Measurements from ENCODE around the gene ZNF124.
"Not testable (repeated sequence)": the region's sequence is repeated elsewhere in the genome, so short reads cannot be mapped to it uniquely, and the experiment has no call there.

ZNF124 gene

GRCh38 chr1:247171875-247172563, at the start of gene ZNF124:
Gene ZNF124 (minus strand): TSS chr1:247172020. CDS start chr1:247171877, 143 bp downstream.
- not testable (repeated sequence) for DNase-seq

DNA sequence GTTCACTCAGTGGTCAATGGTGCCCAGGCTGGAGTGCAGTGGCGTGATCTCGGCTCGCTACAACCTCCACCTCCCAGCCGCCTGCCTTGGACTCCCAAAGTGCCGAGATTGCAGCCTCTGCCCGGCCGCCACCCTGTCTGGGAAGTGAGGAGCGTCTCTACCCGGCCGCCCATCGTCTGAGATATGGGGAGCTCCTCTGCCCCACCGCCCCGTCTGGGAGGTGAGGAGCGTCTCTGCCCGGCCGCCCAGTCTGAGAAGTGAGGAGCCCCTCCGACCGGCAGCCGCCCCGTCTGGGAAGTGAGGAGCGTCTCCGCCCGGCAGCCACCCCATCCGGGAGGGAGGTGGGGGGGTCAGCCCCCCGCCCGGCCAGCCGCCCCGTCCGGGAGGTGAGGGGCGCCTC, 48.5 kb upstream of the ZNF124 start:
- not testable (repeated sequence) for DNase-seq

DNA sequence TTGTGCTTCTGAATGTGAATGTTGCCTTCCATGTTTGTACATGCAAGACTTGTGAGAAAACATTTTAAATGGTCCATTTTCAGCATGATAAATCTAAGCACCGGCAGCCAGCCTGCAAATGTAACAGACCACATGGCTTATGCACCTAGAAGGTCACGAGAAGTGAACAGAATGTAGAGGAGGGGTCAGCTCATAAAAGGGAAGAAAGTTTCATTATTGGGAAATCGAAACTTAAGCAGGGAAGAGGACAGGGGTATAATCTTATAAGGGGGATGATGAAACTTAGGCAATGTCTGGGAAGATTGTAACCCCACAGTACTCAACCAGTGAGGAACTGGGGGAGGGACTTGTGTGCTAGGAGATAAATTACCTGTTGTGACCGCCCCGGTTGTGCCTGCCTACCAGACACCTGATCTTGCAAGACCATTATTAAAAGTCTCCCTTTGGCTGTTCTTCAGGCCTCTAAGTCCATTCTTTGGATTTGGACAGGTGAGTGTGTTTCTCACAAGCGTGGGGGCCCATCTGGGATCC, 46.4 kb upstream of the ZNF124 start:
- DNase-seq, result no peak

DNA sequence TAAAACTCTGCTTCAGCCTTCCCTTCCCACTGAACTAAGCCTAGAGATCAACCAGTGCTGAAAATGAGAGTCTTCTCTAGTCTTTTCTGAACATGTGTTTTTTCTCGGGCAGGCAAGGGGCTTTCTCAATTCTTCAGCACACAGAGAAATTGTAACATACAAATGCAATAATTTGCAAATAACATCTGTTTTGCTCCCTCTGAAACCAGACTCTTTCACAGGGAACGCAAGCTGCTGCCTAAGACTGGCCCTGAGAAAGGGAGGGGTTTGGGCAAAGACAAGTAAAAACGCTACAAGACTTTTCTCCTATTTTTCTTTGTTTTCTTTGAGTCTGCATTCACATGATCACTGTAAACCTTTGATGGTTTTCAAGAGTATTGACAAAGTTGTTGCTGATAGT, 44.4 kb upstream of the ZNF124 start:
- no peak for DNase-seq

DNA sequence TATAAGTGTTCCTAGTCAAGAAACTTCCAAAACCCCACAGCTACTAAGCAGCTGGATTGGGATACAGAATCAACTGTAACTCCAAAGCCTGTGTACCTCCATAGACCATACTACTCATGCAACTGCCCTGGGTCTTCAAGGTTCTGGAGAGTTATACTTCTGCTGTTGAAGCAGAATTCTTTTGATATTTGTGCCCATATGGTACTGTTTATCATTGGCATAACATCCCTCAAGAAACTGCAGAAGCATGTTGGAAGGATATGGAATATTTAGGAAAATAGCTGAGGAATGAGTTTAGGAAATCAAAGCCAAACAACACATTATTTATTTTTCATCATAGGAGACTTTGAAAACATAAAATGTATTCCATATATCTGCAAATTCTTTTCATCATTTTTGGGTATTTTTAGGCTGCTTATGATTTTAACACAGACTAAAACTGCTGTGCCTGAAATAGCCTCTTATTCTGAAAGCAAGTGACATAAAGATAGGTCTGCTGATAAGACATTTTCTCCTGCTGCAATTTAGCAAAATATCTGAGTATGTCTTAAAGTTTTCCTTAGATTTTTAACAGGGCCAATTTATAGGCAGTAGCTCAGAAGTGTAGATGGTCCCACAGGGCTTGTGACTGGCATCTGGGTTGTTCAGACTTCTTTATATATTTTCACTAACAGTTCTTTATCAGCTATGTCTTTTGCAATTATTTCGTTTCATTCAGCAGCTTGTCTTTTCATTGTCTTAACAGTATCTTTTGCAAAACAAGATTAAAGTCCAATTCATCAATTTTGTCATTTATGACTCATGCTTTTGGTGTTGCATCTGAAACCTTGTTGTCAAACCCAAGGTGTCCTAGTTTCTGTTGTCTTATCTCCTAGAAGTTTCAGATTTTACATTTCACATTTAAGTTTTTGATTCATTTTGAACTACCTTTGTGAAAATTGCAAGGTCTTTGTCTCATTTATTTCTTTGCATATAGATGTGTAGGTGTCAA, 41.1 kb upstream of the ZNF124 start:
- no peak for DNase-seq

DNA sequence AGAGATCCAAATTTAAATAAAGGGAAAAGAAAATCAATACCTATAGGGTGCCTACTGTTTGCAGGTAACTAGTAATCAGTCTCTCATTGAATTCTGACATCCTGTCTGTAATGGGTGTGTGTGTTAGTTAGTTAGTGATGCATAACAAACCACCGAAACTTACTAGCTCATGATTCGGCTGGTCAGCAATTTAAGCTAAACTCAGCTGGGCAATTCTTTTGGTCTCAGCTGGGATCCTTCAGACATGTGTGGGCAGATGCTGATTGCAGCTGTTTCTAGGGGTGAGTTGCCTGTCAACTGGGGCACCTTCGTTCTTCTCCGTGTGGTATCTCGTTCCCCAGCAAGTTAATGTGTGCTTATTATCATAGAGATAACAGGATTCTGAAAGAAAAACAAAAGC, 40.2 kb upstream of the ZNF124 start:
- DNase-seq, result no peak

DNA sequence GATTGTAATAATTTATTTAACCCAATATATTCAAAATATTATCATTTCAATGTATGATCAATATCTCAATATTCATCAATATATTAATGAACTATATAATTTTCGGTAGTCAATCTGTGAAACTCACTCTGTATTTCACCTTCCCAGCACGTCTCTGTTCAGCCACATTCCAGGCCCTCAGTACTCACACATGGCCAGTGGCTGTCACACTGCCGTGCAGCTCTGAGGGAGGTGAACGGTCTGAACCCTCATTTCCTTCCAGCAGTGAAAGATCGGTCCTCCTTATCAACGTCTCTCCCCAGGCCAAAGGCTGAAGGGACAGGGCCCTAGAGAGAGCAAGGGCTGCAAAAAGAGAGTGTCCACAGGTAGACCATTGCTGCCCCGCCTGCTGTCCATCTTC, 39.5 kb upstream of the ZNF124 start:
- no peak for DNase-seq

- peak; percentile 76 to 85 for DNase-seq
Measured at GRCh38 chr1:247210376-247211117, 38.7 kb upstream of the ZNF124 start.

- DNase-seq, result no peak
Measured at GRCh38 chr1:247210062-247210375, 38.2 kb upstream of the ZNF124 start.

- no peak for DNase-seq
Measured at GRCh38 chr1:247209396-247209795, 37.6 kb upstream of the ZNF124 start.

- no peak for DNase-seq
Measured at GRCh38 chr1:247204177-247204647, 32.4 kb upstream of the ZNF124 start.

GRCh38 chr1:247198781-247199180, 27.0 kb upstream of the ZNF124 start:
- DNase-seq, result no peak

DNA sequence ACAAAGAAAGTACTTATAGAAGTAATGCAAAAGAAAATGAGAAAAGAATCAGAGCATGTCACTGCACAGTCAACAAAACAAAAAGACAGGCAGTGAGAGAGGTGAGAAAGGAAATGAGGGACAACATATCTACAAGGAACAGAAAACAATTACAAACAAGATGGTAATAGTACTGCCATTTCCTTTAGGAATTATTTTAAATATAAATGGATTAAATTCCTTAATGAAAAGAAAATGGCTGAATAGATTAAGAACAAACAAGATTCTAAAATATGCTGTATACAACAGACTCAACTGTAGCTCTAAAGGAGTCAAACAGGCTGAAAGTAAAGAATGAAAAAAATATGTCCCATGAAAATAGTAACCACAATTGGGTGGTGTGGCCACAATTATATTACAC, 22.1 kb upstream of the ZNF124 start:
- no peak for DNase-seq

DNA sequence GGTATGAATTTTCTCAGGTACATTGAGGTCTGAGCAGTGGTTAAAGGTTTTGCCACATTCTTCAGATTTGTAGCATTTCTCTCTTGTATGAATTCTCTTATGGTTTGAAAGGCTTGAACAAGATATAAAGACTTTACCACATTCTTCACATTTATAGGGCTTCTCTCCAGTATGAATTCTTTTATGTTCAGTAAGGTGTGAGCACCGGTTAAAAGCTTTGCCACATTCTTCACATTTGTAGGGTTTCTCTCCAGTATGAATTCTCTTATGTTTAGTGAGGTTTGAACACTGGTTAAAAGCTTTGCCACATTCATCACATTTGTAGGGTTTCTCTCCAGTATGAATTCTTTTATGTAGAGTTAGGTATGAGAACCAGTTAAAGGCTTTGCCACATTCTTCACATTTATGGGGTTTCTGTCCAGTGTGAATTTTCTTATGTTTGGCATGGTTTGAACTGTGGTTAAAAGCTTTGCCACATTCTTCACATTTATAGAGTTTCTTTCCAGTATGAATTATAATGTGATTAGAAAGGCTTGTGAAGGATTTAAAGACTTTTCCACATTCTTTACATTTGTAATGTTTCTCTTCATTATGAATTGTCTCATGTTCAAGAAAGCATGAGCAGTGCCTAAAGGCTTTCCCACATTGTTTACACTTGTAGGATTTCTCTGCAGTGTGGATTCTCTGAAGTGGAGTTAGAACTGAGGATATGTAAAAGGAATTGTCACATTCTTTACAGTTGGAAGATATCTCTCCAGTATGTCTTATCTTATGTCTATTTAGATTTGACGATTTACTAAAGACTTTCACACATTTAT, 18.4 kb upstream of the ZNF124 start:
- no peak for DNase-seq

- DNase-seq, result no peak
Measured at GRCh38 chr1:247185667-247186066, 13.8 kb upstream of the ZNF124 start.

- no peak for DNase-seq
Measured at GRCh38 chr1:247184254-247184653, 12.4 kb upstream of the ZNF124 start.

- DNase-seq, result no peak
Measured at GRCh38 chr1:247182994-247183393, 11.2 kb upstream of the ZNF124 start.

DNA sequence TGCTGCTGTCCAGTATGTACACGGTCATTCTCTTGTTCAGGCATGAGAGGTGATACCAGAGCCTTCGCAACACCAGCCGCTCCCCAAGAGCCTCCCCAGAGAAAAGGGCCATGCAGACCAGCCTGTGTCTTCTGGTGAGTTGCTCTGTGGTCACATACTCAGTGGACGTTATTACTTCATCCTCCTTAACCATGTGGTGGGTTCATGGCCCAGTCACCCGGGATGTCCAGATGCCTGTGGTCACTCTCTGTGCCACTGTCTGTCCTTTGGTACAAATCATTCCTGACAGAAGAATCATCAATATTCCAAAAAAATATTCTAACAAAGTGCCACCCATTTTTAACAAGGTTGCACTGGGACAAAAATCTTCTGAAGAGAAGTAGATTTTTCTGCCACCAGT, 8.8 kb upstream of the ZNF124 start:
- no peak for DNase-seq

- DNase-seq, result no peak
Measured at GRCh38 chr1:247177755-247178154, 5.9 kb upstream of the ZNF124 start.

DNA sequence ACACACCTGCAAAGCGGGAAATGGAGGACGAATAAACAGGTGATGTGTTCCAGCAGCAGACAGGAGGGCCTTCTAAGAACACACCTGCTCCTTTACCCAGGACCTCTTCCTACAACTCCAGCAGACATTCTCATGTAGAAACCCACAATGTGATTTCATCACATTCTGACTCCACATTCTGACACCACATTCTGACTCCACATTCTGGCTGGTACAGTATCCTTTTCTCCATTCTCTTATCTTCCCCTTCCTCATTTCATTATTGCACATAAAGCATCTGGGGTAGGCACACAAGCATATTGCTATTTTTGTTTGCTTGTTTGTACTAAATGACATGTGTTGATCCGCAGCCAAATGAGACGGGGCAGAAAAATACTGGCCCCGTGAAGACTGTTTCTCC, 3.6 kb upstream of the ZNF124 start:
- DNase-seq, result no peak

DNA sequence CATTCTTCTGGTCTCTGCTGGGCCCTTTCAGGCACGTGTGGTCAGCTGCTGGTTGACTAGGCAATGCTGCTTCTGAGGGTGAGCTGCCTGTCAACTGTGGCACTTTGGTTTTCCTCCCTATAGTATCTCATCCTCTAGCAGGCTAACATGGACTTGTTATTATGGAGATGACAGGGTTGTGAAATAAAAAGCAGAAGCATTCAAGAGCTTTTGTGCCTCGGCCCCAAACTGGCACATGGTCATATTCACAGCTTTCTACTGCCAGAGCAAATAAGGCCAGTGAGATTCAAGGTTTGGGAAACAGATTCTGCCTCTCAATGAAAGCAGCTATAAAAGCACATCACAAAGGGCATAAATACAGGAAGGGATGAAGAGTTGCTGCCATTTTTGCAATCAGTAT, 1.6 kb upstream of the ZNF124 start:
- DNase-seq, result no peak

DNA sequence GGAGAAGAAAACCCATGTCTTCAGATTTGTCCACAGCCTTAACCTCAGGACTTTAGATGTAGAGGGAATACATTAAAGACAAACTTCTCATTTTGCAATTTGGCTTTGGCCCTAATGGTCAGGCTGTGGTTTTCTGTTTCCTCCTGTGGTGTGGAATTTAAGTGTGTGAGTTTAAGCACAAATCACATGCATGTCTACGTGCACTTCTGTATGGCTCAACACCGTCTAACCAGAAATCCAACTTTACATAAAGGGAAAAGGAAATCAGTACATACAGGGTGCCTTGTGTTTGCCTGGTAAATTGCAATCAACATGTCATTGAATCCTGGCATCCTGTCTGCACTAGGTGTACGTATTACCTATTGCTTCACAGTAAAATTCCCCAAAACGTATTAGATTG, 1.2 kb upstream of the ZNF124 start:
- DNase-seq, result no peak
